ENCODE data around the gene KIRREL3.

KIRREL3 gene

DNA sequence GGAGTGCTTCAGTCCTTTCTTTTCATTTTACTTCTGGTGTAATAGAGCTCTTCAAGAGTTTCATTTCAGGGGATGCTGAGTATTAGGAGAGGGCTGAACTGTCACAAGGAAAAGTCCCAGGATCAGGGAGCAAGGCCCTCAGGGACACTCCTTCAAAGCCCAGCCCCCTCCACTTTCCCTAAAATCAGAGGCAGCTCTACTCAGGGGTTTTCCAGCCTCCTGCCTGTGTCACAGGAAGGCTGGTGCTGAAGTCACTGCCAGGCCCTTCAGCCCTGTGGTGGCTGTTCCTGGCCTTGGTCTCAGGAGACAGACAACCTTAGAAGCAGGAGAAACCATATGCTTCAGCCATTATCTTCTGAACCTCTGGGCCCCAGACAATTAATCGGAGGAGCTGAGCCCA is 36.4 kb upstream of the KIRREL3 start:
- no peak overlapping the region for H3K4me3 ChIP-seq (ENCODE audit: low read depth, low read length)
- TF ChIP-seq, protein P1, sequence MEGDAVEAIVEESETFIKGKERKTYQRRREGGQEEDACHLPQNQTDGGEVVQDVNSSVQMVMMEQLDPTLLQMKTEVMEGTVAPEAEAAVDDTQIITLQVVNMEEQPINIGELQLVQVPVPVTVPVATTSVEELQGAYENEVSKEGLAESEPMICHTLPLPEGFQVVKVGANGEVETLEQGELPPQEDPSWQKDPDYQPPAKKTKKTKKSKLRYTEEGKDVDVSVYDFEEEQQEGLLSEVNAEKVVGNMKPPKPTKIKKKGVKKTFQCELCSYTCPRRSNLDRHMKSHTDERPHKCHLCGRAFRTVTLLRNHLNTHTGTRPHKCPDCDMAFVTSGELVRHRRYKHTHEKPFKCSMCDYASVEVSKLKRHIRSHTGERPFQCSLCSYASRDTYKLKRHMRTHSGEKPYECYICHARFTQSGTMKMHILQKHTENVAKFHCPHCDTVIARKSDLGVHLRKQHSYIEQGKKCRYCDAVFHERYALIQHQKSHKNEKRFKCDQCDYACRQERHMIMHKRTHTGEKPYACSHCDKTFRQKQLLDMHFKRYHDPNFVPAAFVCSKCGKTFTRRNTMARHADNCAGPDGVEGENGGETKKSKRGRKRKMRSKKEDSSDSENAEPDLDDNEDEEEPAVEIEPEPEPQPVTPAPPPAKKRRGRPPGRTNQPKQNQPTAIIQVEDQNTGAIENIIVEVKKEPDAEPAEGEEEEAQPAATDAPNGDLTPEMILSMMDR (IDR thresholded peaks at IDR 0.05; ENCODE audit: borderline replicate concordance, insufficient read depth, low read depth, low read length): no peak

DNA sequence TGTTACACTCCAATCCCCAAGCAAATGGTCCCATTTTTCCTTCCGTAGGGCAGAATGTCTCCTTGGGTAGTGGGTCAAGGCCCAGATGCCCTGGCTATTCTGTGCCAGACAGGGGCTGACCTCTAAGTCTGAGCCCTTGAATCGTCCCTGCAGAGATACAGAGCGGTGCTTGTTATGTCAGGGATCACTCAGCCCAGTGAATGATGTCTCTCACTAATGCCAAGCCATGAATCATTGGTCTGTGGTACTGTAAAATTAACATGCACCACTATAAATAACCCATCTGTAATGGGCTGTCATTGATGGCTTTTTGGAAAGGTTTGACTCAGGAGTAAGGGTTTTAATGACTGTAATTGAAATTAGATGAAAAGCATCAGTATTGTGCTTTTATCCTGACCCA is 35.3 kb upstream of the KIRREL3 start:
- H3K4me3 ChIP-seq (ENCODE audit: low read depth, low read length): no peak overlapping the region
- TF ChIP-seq, protein P1 (IDR thresholded peaks at IDR 0.05; ENCODE audit: borderline replicate concordance, insufficient read depth, low read depth, low read length): no peak

GRCh38 chr11:127034973-127035372 is 34.4 kb upstream of the KIRREL3 start:
- H3K4me3 ChIP-seq (ENCODE audit: low read depth, low read length): no peak overlapping the region
- TF ChIP-seq, protein P1 (IDR thresholded peaks at IDR 0.05; ENCODE audit: borderline replicate concordance, insufficient read depth, low read depth, low read length): no peak

- H3K4me3 ChIP-seq (ENCODE audit: low read depth, low read length): no peak overlapping the region
- TF ChIP-seq, protein P1 (IDR thresholded peaks at IDR 0.05; ENCODE audit: borderline replicate concordance, insufficient read depth, low read depth, low read length): no peak
Observed at GRCh38 chr11:127028648-127029047, 28.1 kb upstream of the KIRREL3 start.

DNA sequence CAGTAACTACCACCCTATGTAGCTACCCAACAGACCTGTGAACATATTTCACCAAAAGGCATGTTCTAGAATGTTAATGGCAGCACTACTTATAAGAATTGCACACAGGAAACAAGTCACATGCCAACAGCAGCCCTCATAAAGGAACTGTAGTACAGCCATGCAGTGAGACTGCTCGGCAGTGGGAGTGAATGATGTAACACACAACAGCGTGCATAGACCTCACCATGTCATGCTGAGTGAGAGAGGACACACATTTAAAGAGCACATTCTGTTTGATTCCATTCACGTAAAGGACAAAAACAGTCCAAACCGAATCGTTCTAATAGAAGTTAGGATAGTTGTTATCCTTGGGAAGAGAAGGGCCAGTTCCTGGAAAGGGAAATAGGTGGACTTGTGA is 27.2 kb upstream of the KIRREL3 start:
- TF ChIP-seq, protein P1 (IDR thresholded peaks at IDR 0.05; ENCODE audit: borderline replicate concordance, insufficient read depth, low read depth, low read length): no peak
- no peak overlapping the region for H3K4me3 ChIP-seq (ENCODE audit: low read depth, low read length)

- TF ChIP-seq, protein P1 (IDR thresholded peaks at IDR 0.05; ENCODE audit: borderline replicate concordance, insufficient read depth, low read depth, low read length): no peak
- no peak overlapping the region for H3K4me3 ChIP-seq (ENCODE audit: low read depth, low read length)
Observed at GRCh38 chr11:127027000-127027399, 26.4 kb upstream of the KIRREL3 start.

- no peak overlapping the region for H3K4me3 ChIP-seq (ENCODE audit: low read depth, low read length)
- TF ChIP-seq, protein P1 (IDR thresholded peaks at IDR 0.05; ENCODE audit: borderline replicate concordance, insufficient read depth, low read depth, low read length): no peak
Observed at GRCh38 chr11:127023991-127024390, 23.4 kb upstream of the KIRREL3 start.

All from GM12875 (cell line).